WTC11 (cell line): Measurements from ENCODE around the gene IQSEC1. TPM values are rescaled to one million over a fixed set of nuclear protein-coding genes. Genes with fewer than 3 reads are reported as not detected.

Experiments used
- ATAC-seq: fragments of 200-7000 bp; cut with Tn5 transposase; 2 replicates; pipeline ENCODE4 v1.10.0; 2021; ENCODE audit warnings: mild to moderate bottlenecking, moderate library complexity
- CTCF ChIA-PET: fragments of 300-600 bp; sonication (Branson Sonifier 250); formaldehyde crosslinking; loops from one replicate; lab custom pipeline; 2021; ENCODE audit warnings: antibody characterized with exemption; lab: Charles Lee
- POLR2A ChIA-PET: fragments of 350-600 bp; sonication (Branson Sonifier 250); formaldehyde crosslinking; loops from one replicate; lab custom pipeline; 2021; ENCODE audit warnings: antibody characterized with exemption; lab: Charles Lee
- DNase-seq: peaks from one replicate; pipeline ENCODE4 v3.0.0; 2021; ENCODE audit warnings: low spot score
- H3K27ac Mint-ChIP-seq: 2 replicates; pipeline ENCODE4 v1.8.0; 2021; ENCODE audit warnings: mixed read lengths
- H3K27me3 Mint-ChIP-seq: 2 replicates; pipeline ENCODE4 v1.8.0; 2021; ENCODE audit warnings: low read depth, mild to moderate bottlenecking, moderate library complexity, mixed read lengths
- H3K36me3 Mint-ChIP-seq: 2 replicates; pipeline ENCODE4 v1.8.0; 2021; ENCODE audit warnings: mixed read lengths
- H3K4me1 Mint-ChIP-seq: 2 replicates; pipeline ENCODE4 v1.8.0; 2022; ENCODE audit warnings: mixed read lengths
- H3K4me3 Mint-ChIP-seq: 2 replicates; pipeline ENCODE4 v1.8.0; 2021; ENCODE audit warnings: mild to moderate bottlenecking, moderate library complexity, mixed read lengths
- H3K9me3 Mint-ChIP-seq: 2 replicates; pipeline ENCODE4 v1.8.0; 2021; ENCODE audit warnings: mixed read lengths
- ARID4B ChIP-seq: sonication (generic); formaldehyde crosslinking; IDR thresholded peaks from 2 replicates; pipeline ENCODE4 v1.8.0; 2023; ENCODE audit warnings: missing genetic modification reagents, mild to moderate bottlenecking, borderline replicate concordance
- ATF2 ChIP-seq: sonication (generic); formaldehyde crosslinking; IDR thresholded peaks from 2 replicates; pipeline ENCODE4 v1.8.1; 2022; ENCODE audit warnings: low read depth, missing genetic modification reagents, borderline replicate concordance
- CBFB ChIP-seq: sonication (generic); formaldehyde crosslinking; IDR thresholded peaks from 2 replicates; pipeline ENCODE4 v1.8.1; 2022; ENCODE audit warnings: mild to moderate bottlenecking, low read depth, missing genetic modification reagents
- E2F5 ChIP-seq: sonication (generic); formaldehyde crosslinking; IDR thresholded peaks from 2 replicates; pipeline ENCODE4 v1.8.1; 2022; ENCODE audit warnings: mild to moderate bottlenecking, moderate library complexity, missing genetic modification reagents
- ERG ChIP-seq: fragments of 250-450 bp; sonication (Bioruptor Pico); IDR thresholded peaks from 2 replicates; pipeline ENCODE4 v1.8.0; 2021; ENCODE audit warnings: mild to moderate bottlenecking
- ETV6 ChIP-seq: sonication (generic); formaldehyde crosslinking; IDR thresholded peaks from 2 replicates; pipeline ENCODE4 v1.8.1; 2022; ENCODE audit warnings: mild to moderate bottlenecking, missing genetic modification reagents
- FOXP4 ChIP-seq: sonication (generic); formaldehyde crosslinking; IDR thresholded peaks from 2 replicates; pipeline ENCODE4 v1.8.0; 2022; ENCODE audit warnings: mild to moderate bottlenecking, missing genetic modification reagents
- GTF2I ChIP-seq: fragments of 250-450 bp; sonication (Bioruptor Pico); conservative IDR thresholded peaks from 2 replicates; pipeline ENCODE4 v1.4.0; 2021; ENCODE audit warnings: mild to moderate bottlenecking
- IRF2 ChIP-seq: sonication (generic); formaldehyde crosslinking; IDR thresholded peaks from 2 replicates; pipeline ENCODE4 v1.8.0; 2022; ENCODE audit warnings: low read depth, missing genetic modification reagents, borderline replicate concordance
- PREB ChIP-seq: sonication (generic); formaldehyde crosslinking; IDR thresholded peaks from 2 replicates; pipeline ENCODE4 v1.8.1; 2022; ENCODE audit warnings: mild to moderate bottlenecking, missing genetic modification reagents, moderate library complexity, borderline replicate concordance
- SP1 ChIP-seq: sonication (generic); formaldehyde crosslinking; conservative IDR thresholded peaks from 2 replicates; pipeline ENCODE4 v1.8.1; 2022; ENCODE audit warnings: missing genetic modification reagents
- TCF7 ChIP-seq: sonication (generic); formaldehyde crosslinking; IDR thresholded peaks from 2 replicates; pipeline ENCODE4 v1.8.0; 2022; ENCODE audit warnings: mild to moderate bottlenecking, low read depth, missing genetic modification reagents, moderate library complexity
- TP53 ChIP-seq: sonication (generic); formaldehyde crosslinking; IDR thresholded peaks from 2 replicates; pipeline ENCODE4 v1.8.1; 2023; ENCODE audit warnings: mild to moderate bottlenecking, missing genetic modification reagents
- USF1 ChIP-seq: sonication (generic); formaldehyde crosslinking; IDR thresholded peaks from 2 replicates; pipeline ENCODE4 v1.8.0; 2022; ENCODE audit warnings: mild to moderate bottlenecking, missing genetic modification reagents
- ZBTB43 ChIP-seq: sonication (generic); formaldehyde crosslinking; IDR thresholded peaks from 2 replicates; pipeline ENCODE4 v1.8.1; 2023; ENCODE audit warnings: mild to moderate bottlenecking, missing genetic modification reagents
- ZMAT4 ChIP-seq: fragments of 250-450 bp; sonication (Bioruptor Pico); IDR thresholded peaks from 2 replicates; pipeline ENCODE4 v1.9.0; 2021; ENCODE audit warnings: mild to moderate bottlenecking
- ZNF219 ChIP-seq: sonication (generic); formaldehyde crosslinking; IDR thresholded peaks from 2 replicates; pipeline ENCODE4 v1.8.0; 2023; ENCODE audit warnings: missing genetic modification reagents, mild to moderate bottlenecking, borderline replicate concordance
- ZNF232 ChIP-seq: sonication (generic); formaldehyde crosslinking; IDR thresholded peaks from 2 replicates; pipeline ENCODE4 v1.8.0; 2022; ENCODE audit warnings: mild to moderate bottlenecking, missing genetic modification reagents
- total RNA-seq: library from RNA; stranded (reverse); gene quantifications from 3 replicates; pipeline ENCODE4 v1.2.3, GENCODE V29; 2021

IQSEC1 gene
- total RNA-seq, 1 experiment from 2014 or later, result 35.0 TPM

GRCh38 chr3:12962292-12962691 is 110.9 kb downstream of the IQSEC1 start:
- no peaks in the 10 kb centered on the region for H3K9me3 Mint-ChIP-seq
- no peak overlapping the region for H3K4me3 Mint-ChIP-seq
- H3K4me1 Mint-ChIP-seq, result peaks cover 44% of the 10 kb centered on the region
- POLR2A ChIA-PET, result no interaction called here
- no peak for ATAC-seq
- no peak overlapping the region for H3K27ac Mint-ChIP-seq
- CTCF ChIA-PET, result interaction anchor here (1.3 kb wide), 1 partner anchor 130 kb away, joined by 3 read pairs; no protein-coding TSS in a partner anchor
- DNase-seq, result no peak
- no peaks in the 10 kb centered on the region for H3K36me3 Mint-ChIP-seq
- no peak for TF ChIP-seq ERG (CRISPR knock-in tag)
- TF ChIP-seq FOXP4 (CRISPR knock-in tag), result no peak
- TF ChIP-seq USF1, result no peak
- TF ChIP-seq PREB (CRISPR knock-in tag), result no peak
- TF ChIP-seq ZBTB43, result no peak
- TF ChIP-seq SP1 (CRISPR knock-in tag), result no peak
- TF ChIP-seq ZNF219 (CRISPR knock-in tag), result no peak
- H3K27me3 Mint-ChIP-seq, result peaks cover 6% of the 10 kb centered on the region; the same call in 1 of the 2 replicates

GRCh38 chr3:12961697-12962036 is 111.6 kb downstream of the IQSEC1 start:
- DNase-seq, result no peak
- no peaks in the 10 kb centered on the region for H3K36me3 Mint-ChIP-seq
- peaks cover 39% of the 10 kb centered on the region for H3K4me1 Mint-ChIP-seq
- POLR2A ChIA-PET, result interaction anchor here (0.6 kb wide), 1 partner anchor 27 kb away, joined by 3 read pairs; no protein-coding TSS in a partner anchor
- H3K27ac Mint-ChIP-seq, result no peak overlapping the region
- no peak overlapping the region for H3K4me3 Mint-ChIP-seq
- peaks cover 2% of the 10 kb centered on the region; the same call in 1 of the 2 replicates for H3K27me3 Mint-ChIP-seq
- CTCF ChIA-PET, result interaction anchor here (0.6 to 4.0 kb wide), 5 partner anchors 14 to 130 kb away, joined by 3 to 14 read pairs (median 3); no protein-coding TSS in a partner anchor
- no peak for ATAC-seq
- H3K9me3 Mint-ChIP-seq, result no peaks in the 10 kb centered on the region
- TF ChIP-seq ATF2 (no peak), IRF2 (CRISPR knock-in tag) (no peak), ZNF232 (no peak), GTF2I (no peak), TP53 (no peak), CBFB (no peak), ZNF219 (CRISPR knock-in tag) (no peak), ARID4B (CRISPR knock-in tag) (no peak), ZMAT4 (CRISPR knock-in tag) (no peak), TCF7 (CRISPR knock-in tag) (no peak), E2F5 (CRISPR knock-in tag) (no peak), ETV6 (CRISPR knock-in tag) (no peak), SP1 (CRISPR knock-in tag) (no peak)
